ELR (cell line): ENCODE results near the gene UBE2E1.
"Not testable (repeated sequence)": the region's sequence is repeated elsewhere in the genome, so short reads cannot be mapped to it uniquely, and the experiment has no call there.

Experiments
- DNase-seq: peaks from one replicate; pipeline ENCODE4 v3.0.0-alpha.2; 2015; ENCODE audit warnings: low read depth

Gene UBE2E1

DNA sequence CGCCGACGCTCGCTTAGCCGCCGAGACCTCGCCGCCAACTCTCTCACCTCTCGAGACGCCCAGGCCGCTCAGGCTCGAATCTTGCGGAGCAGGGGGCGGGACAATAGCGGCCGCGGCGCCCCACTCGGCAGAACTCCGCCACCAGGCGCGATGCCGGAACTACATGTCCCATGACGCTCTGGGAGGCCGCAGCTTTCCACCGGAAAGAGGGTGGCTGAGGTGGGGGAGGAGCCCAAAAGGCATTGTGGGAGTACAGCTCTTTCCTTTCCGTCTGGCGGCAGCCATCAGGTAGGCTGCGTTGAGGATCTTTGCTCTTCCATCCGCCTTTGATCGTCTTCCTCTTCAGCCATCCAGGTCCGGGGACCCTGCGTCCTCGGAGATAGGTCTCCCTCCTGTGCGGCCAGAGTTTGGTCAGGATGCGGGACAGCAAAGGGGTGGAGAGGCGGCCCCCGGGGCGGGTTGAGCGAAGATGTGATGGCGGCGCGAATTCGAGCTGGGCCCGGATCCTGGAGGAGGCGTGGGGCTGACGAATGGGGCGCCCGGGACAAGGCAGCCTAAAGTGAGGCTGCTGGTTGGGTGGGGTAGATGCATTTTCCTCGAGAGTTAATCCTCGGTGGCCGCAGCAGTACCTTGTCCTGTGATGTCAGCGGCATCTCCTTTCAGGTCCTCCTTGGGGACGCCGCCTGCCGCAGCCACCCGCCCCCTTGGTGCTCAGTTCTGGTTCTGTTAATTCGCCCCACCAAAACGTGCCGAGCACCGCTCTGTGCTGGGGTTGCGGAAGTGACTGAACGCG, 111.3 kb downstream of the UBE2E1 start, which contains the start of the genes NKIRAS1 and RPL15:
TSS of gene NKIRAS1 (minus strand) at position 105 of the 793 bp plus-strand sequence. CDS start 6,086 bp downstream, outside the sequence.
TSS of gene RPL15 (plus strand) at position 247 of the 793 bp plus-strand sequence. CDS start 728 bp downstream, outside the sequence.
- DNase-seq = peak; percentile 97

DNA sequence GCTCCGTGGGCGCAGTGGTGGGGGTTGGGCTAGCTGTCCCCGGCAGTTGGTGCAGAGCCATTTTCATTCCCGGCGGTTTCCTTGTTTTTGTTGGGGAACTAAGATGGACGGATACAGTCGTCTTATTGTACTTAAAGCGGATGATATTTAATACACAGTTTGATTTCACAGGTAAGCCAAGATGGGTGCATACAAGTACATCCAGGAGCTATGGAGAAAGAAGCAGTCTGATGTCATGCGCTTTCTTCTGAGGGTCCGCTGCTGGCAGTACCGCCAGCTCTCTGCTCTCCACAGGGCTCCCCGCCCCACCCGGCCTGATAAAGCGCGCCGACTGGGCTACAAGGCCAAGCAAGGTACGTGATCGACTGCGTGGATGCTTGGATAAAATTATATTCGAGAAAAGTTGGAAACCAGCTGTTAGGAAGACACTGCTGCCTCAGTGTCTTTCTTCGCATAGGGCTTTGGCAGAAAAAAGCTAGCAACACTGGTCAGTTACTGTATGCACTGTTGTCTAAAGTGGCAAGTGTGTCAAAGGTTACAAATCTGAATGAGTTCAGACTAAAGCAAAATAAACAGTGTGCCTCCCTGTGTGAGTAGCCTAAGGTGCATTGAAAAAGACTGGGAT, 112.0 kb downstream of the UBE2E1 start:
- not testable (repeated sequence) for DNase-seq

DNA sequence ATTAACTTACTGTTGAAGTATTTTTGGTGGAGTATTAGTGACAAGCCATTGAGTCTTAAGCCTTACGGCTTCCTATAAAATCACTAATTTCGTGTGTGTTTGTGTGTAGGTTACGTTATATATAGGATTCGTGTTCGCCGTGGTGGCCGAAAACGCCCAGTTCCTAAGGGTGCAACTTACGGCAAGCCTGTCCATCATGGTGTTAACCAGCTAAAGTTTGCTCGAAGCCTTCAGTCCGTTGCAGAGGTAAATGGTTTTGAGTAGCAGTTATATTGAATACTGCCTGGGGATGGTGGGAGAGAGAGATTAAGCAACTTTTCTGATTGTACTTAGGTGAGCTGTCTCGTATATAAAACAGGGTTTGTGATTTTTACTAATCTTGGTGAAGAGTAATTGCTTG, 112.6 kb downstream of the UBE2E1 start:
- DNase-seq = not testable (repeated sequence)

DNA sequence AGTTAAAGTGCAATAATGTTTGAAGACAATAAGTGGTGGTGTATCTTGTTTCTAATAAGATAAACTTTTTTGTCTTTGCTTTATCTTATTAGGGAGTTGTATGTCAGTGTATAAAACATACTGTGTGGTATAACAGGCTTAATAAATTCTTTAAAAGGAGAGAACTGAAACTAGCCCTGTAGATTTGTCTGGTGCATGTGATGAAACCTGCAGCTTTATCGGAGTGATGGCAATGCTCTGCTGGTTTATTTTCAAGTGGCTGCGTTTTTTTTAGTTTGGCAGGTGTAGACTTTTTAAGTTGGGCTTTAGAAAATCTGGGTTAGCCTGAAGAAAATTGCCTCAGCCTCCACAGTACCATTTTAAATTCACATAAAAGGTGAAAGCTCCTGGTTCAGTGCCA, 113.9 kb downstream of the UBE2E1 start:
- DNase-seq = no peak

DNA sequence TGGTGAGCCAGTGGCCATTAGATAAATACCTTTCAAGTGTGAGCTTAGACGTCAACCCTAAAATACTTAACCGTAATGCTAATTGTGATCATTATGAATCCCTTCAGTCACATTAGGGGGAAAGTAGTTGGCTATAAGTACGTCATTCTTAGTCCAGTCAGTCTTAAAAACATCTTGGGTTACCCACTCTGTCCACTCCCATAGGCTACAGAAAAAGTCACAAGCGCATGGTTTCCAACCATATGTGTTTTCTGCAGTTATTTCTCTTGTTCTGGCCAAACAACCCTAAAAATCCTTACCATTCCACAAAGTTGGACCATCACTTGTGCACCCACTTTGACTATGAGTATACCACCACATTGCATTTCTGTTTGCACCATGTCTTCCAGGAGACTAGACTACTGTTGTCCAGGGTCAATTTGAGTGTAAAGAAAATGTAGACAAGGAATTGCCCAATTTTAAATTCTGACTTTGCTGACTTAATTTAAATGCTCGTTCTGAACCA, 114.4 kb downstream of the UBE2E1 start:
- no peak for DNase-seq

DNA sequence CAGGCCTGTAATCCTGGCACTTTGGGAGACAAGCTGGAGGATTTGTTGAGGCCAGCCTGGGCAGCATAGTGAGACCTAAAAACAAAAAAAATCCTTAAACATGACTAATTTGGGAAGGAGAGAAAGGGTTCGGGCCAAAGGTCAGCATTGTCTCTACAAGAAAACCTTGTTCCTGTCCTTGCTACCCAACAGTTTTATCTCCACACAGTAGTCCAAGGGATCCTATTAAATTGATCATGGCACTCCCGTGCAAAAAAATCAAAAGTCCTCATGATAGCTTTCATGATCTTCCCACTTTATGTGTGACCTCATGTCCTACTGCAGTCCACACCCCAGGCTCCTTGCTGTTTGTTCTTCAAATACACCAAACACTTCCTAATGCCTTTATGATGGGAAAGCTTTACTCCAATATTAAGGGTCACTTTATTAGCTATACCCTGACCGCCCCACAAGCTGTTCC, 115.3 kb downstream of the UBE2E1 start:
- peak; percentile 51 for DNase-seq

DNA sequence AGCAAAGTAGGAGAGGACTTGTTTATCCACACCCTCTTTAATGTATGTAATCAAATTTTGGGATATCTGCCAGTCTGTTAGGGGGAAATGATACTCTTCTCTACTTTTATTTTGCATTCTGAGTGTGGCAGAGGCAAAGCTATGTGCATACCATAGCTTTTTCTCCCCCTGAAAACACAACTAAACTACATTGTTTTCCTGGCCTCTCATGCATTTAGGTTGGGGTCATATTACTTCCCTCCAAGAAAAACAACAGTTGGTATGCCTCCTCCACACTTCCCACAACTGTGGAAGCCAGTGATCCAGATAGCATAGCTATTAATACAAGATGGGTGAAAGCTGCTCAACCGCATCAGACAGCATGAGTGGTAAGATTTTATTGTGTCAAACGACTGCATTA, 118.0 kb downstream of the UBE2E1 start:
- no peak for DNase-seq

DNA sequence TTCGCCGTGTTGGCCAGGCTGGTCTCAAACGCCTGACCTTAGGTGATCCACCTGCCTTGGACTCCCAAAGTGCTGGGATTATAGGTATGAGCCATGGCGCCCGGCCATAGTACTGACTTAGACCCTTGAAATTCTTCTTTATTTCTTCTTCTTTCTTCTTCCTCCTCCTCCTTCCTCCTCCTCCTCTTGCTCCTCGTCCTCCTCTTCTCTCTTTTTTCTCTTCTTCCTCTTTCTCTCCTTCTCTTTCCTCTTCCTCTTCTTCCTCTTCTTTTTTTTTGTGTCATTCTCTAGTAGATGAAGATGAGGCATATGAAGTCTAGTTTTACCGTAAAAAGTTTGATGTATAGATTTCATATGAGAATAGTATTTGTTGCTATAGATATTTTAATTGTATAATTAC, 120.5 kb downstream of the UBE2E1 start:
- no peak for DNase-seq

DNA sequence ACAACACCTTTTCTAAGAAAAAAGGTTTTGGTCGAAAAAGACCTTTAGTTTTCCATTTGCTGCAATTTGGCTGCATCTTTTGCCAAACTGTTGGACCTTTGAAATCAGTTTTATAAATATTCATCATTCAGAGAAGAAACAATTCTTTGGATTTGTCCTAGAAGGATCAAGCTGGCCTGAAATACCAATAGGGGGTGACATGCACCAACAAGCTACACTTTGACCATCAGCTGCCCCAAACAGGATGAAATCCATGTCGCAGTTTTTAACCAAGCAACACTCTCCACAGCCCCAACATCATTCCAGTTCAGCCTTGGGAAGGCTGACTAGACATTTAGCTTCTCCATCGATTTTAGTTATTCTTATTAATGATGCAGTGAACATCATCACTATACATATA, 121.0 kb downstream of the UBE2E1 start:
- DNase-seq = no peak

DNA sequence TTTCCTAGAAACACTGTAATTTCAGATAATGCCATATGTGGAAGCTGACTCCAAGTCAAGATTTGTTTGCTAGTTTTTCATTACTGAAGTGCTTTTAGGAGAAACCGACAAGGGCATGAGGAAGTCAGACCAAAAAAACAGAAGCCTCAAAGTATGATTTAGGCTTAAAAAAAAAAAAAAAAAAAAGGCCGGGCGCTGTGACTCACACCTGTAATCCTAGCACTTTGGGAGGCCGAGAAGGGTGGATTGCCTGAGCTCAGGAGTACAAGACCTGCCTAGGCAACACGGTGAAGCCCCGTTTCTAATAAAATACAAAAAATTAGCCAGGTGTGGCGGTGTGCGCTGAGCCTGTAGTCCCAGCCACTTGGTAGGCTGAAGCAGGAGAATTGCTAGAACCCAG, 122.8 kb downstream of the UBE2E1 start:
- peak; percentile 31 for DNase-seq

DNA sequence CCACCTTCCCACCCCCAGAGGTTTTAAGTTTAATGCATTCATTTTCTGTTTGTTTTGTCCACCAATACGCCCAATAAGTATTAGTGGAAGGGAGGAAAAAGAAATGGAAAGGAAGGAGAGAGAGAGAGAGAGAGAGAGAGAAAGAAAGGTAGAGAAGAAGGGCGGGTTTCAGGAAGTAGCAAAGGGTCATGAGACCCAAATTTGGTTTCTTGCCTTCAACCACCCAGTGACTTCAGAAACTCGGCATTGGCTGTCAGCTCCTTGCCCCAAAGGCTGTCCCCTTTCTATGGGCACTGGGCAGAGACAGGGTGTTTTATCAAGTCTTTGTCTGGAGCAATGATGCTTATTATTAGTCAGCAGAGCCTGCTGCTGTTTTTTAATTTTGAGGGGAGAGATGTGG, 125.8 kb downstream of the UBE2E1 start:
- DNase-seq = no peak

DNA sequence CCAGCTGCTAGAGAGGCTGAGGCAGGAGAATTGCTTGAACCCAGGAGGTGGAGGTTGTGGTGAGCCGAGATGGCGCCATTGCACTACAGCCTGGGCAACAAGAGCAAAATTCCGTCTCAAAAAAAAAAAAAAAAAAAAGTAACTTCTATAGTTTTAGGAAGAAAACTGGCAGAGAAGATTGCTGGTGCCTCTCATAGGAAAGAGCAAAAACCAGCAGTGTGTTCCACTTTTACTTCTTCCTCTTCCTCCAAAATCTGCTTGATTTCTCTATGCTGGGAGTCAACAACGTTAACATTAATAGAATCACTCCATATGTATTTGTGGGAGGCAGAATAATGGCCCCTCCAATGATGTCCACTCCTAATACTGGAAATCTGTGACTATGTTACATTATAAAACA, 126.8 kb downstream of the UBE2E1 start:
- no peak for DNase-seq

DNA sequence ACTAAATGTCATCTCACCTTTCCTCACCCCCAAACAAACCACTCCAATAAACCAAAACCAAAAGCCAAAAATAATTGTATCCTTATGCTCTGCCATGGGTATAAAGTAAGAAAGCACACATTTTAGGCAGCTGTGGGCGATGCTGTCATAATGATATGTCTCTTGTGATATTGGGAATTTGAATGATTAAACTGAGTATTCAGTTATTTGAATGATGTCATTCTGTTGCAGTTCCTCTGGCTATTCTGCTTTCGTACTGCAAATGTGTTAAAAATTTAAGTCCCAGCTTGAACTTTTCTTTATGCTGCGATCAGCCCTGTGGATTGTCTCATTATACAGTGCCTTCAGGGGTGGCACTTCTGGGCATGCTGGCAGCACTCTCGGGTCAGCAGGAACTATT, 128.5 kb downstream of the UBE2E1 start:
- no peak for DNase-seq

DNA sequence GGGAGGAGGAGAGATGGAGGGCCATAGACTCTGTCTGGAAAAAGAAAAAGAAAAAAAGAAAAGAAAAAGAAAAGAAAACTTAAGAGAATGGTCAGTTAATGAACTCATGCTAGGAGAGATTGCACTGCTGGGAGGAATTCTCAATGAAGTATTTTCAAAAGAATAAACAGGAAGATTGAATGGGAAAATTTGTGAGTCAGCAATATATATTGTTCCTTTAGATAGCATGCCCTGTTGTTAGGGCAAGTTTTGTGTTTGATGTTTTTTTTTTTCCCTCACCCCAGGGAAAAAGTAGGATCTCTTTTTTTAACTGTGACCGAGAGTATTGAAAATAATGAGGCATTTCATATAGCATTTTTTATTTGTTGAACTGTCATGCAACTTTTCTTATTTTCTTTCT, 131.5 kb downstream of the UBE2E1 start:
- DNase-seq = no peak

DNA sequence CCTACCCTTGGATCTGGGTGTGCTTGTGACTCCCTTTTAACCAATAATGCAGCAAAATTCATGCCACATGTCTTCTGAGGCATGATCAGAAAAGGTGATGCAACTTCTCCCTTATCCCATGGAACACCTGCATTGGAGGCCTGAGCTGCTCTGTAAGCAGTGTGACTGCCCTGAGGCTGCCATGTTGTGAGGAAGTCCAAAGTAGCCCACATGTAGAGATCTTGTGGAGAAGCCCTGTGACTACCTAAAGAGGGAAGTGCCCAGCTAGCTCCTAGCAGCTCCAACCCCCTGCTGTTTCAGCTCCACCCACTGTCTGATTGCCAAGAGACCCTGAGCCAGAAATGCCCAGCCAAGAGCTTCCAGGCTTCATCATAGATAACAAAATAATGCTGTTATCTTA, 132.9 kb downstream of the UBE2E1 start:
- DNase-seq = no peak

DNA sequence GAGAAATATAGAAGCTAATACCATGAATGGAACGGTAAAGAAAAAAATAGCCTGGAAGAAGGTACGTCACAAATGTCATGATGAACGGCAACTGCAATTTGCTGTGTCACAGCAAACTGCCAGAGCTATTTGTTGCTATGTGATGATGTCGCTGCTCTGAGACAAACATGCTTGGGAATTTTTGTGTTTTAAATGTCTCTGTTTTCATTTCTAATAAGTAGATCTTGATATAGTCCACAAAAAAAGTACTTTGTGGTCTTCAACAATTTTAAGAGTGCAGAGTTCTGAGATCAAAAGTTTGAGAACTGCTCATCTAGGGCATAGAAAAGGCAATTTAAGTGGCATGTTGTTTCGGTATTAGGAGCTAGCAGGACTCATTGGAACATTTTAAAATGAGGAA, 135.0 kb downstream of the UBE2E1 start:
- no peak for DNase-seq
